Astrocyte (in vitro differentiated cells and primary cell): ENCODE results near the gene SAP30BP. TPM values are rescaled to one million over a fixed set of nuclear protein-coding genes. Genes with fewer than 3 reads are reported as not detected.

Experiments used
- DNase-seq: peaks from one replicate; pipeline ENCODE4 v3.0.0-alpha.2; 2010; ENCODE audit warnings: low read depth
- FAIRE-seq: peaks from 2 replicates; lab custom pipeline; 2011; peaks lifted over from hg19 to GRCh38; lab: Jason Lieb, UNC
- H2AFZ ChIP-seq: 2 replicates; pipeline ENCODE4 v1.6.0; 2012; ENCODE audit warnings: low read depth, low read length, inconsistent platforms
- H3K27ac ChIP-seq: 2 replicates; pipeline ENCODE4 v1.5.1; 2011; ENCODE audit warnings: low read depth, low read length, inconsistent platforms
- H3K27me3 ChIP-seq: 2 replicates; pipeline ENCODE4 v1.6.0; 2011; ENCODE audit warnings: low read length, inconsistent platforms; ENCODE audit not compliant: insufficient read depth
- H3K36me3 ChIP-seq: 2 replicates; pipeline ENCODE4 v1.5.1; 2011; ENCODE audit warnings: low read length, inconsistent platforms; ENCODE audit not compliant: insufficient read depth
- H3K4me1 ChIP-seq: 2 replicates; pipeline ENCODE4 v1.5.1; 2011; ENCODE audit warnings: low read length, inconsistent platforms; ENCODE audit not compliant: insufficient read depth
- H3K4me2 ChIP-seq: 2 replicates; pipeline ENCODE4 v1.6.0; 2012; ENCODE audit warnings: low read length, inconsistent platforms
- H3K4me3 ChIP-seq: 2 replicates; pipeline ENCODE4 v1.5.1; 2011; ENCODE audit warnings: low read depth, mild to moderate bottlenecking, low read length, inconsistent platforms; ENCODE audit not compliant: insufficient read depth
- H3K79me2 ChIP-seq: 2 replicates; pipeline ENCODE4 v1.6.0; 2012; ENCODE audit warnings: mild to moderate bottlenecking, low read length, inconsistent platforms; ENCODE audit not compliant: insufficient read depth
- H3K9ac ChIP-seq: 2 replicates; pipeline ENCODE4 v1.6.0; 2012; ENCODE audit warnings: mild to moderate bottlenecking, low read length, inconsistent platforms
- H3K9me3 ChIP-seq: 2 replicates; pipeline ENCODE4 v1.5.1; 2012; ENCODE audit warnings: low read depth, mild to moderate bottlenecking, low read length, inconsistent platforms; ENCODE audit not compliant: insufficient read depth
- H4K20me1 ChIP-seq: 2 replicates; pipeline ENCODE4 v1.6.0; 2012; ENCODE audit warnings: low read length, inconsistent platforms; ENCODE audit not compliant: insufficient read depth
- H3K27ac Mint-ChIP-seq: one replicate; pipeline ENCODE4 v1.8.0; 2021; ENCODE audit warnings: mild to moderate bottlenecking, mixed read lengths; ENCODE audit not compliant: unreplicated experiment
- H3K27me3 Mint-ChIP-seq: one replicate; pipeline ENCODE4 v1.8.0; 2021; ENCODE audit warnings: low read depth, mixed read lengths; ENCODE audit not compliant: unreplicated experiment
- H3K36me3 Mint-ChIP-seq: one replicate; pipeline ENCODE4 v1.8.0; 2021; ENCODE audit warnings: low read depth, mixed read lengths; ENCODE audit not compliant: unreplicated experiment
- H3K4me1 Mint-ChIP-seq: one replicate; pipeline ENCODE4 v1.8.0; 2021; ENCODE audit warnings: low read depth, mixed read lengths; ENCODE audit not compliant: unreplicated experiment
- H3K4me3 Mint-ChIP-seq: one replicate; pipeline ENCODE4 v1.8.0; 2021; ENCODE audit warnings: mild to moderate bottlenecking, moderate library complexity, mixed read lengths; ENCODE audit not compliant: unreplicated experiment
- H3K9me3 Mint-ChIP-seq: one replicate; pipeline ENCODE4 v1.8.0; 2021; ENCODE audit warnings: mild to moderate bottlenecking, mixed read lengths; ENCODE audit not compliant: unreplicated experiment
- CTCF ChIP-seq: IDR thresholded peaks from 2 replicates; pipeline ENCODE4 v1.5.1; 2011; ENCODE audit warnings: low read depth, mild to moderate bottlenecking, inconsistent platforms, low read length, moderate library complexity; ENCODE audit not compliant: insufficient read depth
- EZH2 ChIP-seq: IDR thresholded peaks from 2 replicates; pipeline ENCODE4 v1.6.1; 2012; ENCODE audit warnings: mild to moderate bottlenecking, low read length, inconsistent platforms; ENCODE audit not compliant: insufficient read depth
- total RNA-seq: library from RNA; stranded (reverse); gene quantifications from 2 replicates; pipeline ENCODE4 v1.2.1, GENCODE V29; 2021

Gene SAP30BP
- total RNA-seq, 1 donor from 2014 or later, result 99.2 TPM

- DNase-seq, result no peak
- no peaks in the 10 kb centered on the region for H3K9me3 ChIP-seq
Observed at GRCh38 chr17:75640556-75641119, 26.5 kb upstream of the SAP30BP start.

GRCh38 chr17:75641343-75641742 lies 25.8 kb upstream of the SAP30BP start:
- Histone ChIP-seq H3K27ac (no peak overlapping the region), H2AFZ (no peak overlapping the region), H3K4me3 (no peak overlapping the region), H3K27me3 (no peaks in the 10 kb centered on the region), H4K20me1 (peaks cover 3% of the 10 kb centered on the region), H3K79me2 (no peaks in the 10 kb centered on the region), H3K4me2 (no peak overlapping the region), H3K9me3 (no peaks in the 10 kb centered on the region), H3K4me1 (peaks cover 8% of the 10 kb centered on the region), H3K9ac (no peak overlapping the region), H3K36me3 (no peaks in the 10 kb centered on the region)
- FAIRE-seq, result no peak
- Mint-ChIP-seq H3K4me1 (peaks cover 12% of the 10 kb centered on the region), H3K27me3 (no peaks in the 10 kb centered on the region), H3K4me3 (no peak overlapping the region), H3K27ac (no peak overlapping the region), H3K36me3 (peaks cover 16% of the 10 kb centered on the region), H3K9me3 (no peaks in the 10 kb centered on the region)
- DNase-seq, result no peak
- TF ChIP-seq CTCF (no peak), EZH2 (no peak)

More at GRCh38 chr17:75640556-75641119, 26.5 kb upstream of the SAP30BP start:
- H3K27ac Mint-ChIP-seq, result no peak overlapping the region
- H3K9me3 Mint-ChIP-seq, result no peaks in the 10 kb centered on the region
- Histone ChIP-seq H3K27ac (no peak overlapping the region), H3K4me2 (no peak overlapping the region), H3K4me1 (peaks cover 5% of the 10 kb centered on the region), H2AFZ (no peak overlapping the region), H3K9ac (no peak overlapping the region), H3K79me2 (no peaks in the 10 kb centered on the region), H3K27me3 (no peaks in the 10 kb centered on the region), H4K20me1 (peaks cover 6% of the 10 kb centered on the region), H3K36me3 (no peaks in the 10 kb centered on the region), H3K4me3 (no peak overlapping the region)
- no peak for TF ChIP-seq CTCF
- TF ChIP-seq EZH2, result no peak
- peaks cover 8% of the 10 kb centered on the region for H3K4me1 Mint-ChIP-seq
- H3K4me3 Mint-ChIP-seq, result no peak overlapping the region
- no peaks in the 10 kb centered on the region for H3K27me3 Mint-ChIP-seq
- peaks cover 16% of the 10 kb centered on the region for H3K36me3 Mint-ChIP-seq
- FAIRE-seq, result no peak

GRCh38 chr17:75642182-75642783 lies 24.9 kb upstream of the SAP30BP start:
- Histone ChIP-seq H3K4me3 (no peak overlapping the region), H3K9ac (no peak overlapping the region), H3K4me2 (no peak overlapping the region), H3K9me3 (no peaks in the 10 kb centered on the region), H2AFZ (no peak overlapping the region), H3K4me1 (peaks cover 8% of the 10 kb centered on the region), H3K36me3 (no peaks in the 10 kb centered on the region), H3K27me3 (no peaks in the 10 kb centered on the region), H4K20me1 (peaks cover 3% of the 10 kb centered on the region), H3K27ac (no peak overlapping the region), H3K79me2 (no peaks in the 10 kb centered on the region)
- no peaks in the 10 kb centered on the region for H3K27me3 Mint-ChIP-seq
- H3K4me1 Mint-ChIP-seq, result peaks cover 12% of the 10 kb centered on the region
- no peak for FAIRE-seq
- no peak overlapping the region for H3K27ac Mint-ChIP-seq
- TF ChIP-seq EZH2 (no peak), CTCF (no peak)
- DNase-seq, result no peak
- H3K9me3 Mint-ChIP-seq, result no peaks in the 10 kb centered on the region
- H3K36me3 Mint-ChIP-seq, result peaks cover 16% of the 10 kb centered on the region
- H3K4me3 Mint-ChIP-seq, result no peak overlapping the region
